ENCODE measurements around the gene ATP6V1B1.
"Not testable (repeated sequence)": the region's sequence is repeated elsewhere in the genome, so short reads cannot be mapped to it uniquely, and the experiment has no call there.

The ATP6V1B1 gene

GRCh38 chr2:71003966-71004755 is 68.5 kb downstream of the ATP6V1B1 start:
- Histone ChIP-seq H3K4me2 (no peak overlapping the region), H3K9ac (no peak overlapping the region), H3K4me1 (peaks cover 31% of the 10 kb centered on the region), H3K27me3 (no peaks in the 10 kb centered on the region), H3K9me3 (no peaks in the 10 kb centered on the region), H3K36me3 (no peaks in the 10 kb centered on the region), H4K20me1 (no peaks in the 10 kb centered on the region), H3K27ac (no peak overlapping the region), H3K4me3 (no peak overlapping the region)
- no peak for TF ChIP-seq Cebpa-rat (IDR thresholded peaks at IDR 0.05)

- no peaks in the 10 kb centered on the region for H3K9me3 ChIP-seq
- no peak overlapping the region for H3K27ac ChIP-seq
- peaks cover 31% of the 10 kb centered on the region for H3K4me1 ChIP-seq
- no peak overlapping the region for H3K4me2 ChIP-seq
- H3K9ac ChIP-seq, result no peak overlapping the region
- H3K36me3 ChIP-seq, result no peaks in the 10 kb centered on the region
- H4K20me1 ChIP-seq, result no peaks in the 10 kb centered on the region
- no peaks in the 10 kb centered on the region for H3K27me3 ChIP-seq
- no peak for TF ChIP-seq Cebpa-rat (IDR thresholded peaks at IDR 0.05)
- H3K4me3 ChIP-seq, result no peak overlapping the region
These were observed 69.2 kb downstream of the ATP6V1B1 start for GRCh38 chr2:71004857-71005256.

- no peaks in the 10 kb centered on the region for H3K9me3 ChIP-seq
- no peak overlapping the region for H3K4me3 ChIP-seq
- H3K9ac ChIP-seq, result no peak overlapping the region
- no peaks in the 10 kb centered on the region for H3K36me3 ChIP-seq
- no peaks in the 10 kb centered on the region for H3K27me3 ChIP-seq
- H4K20me1 ChIP-seq, result no peaks in the 10 kb centered on the region
- no peak for TF ChIP-seq Cebpa-rat (IDR thresholded peaks at IDR 0.05)
- H3K4me1 ChIP-seq, result peaks cover 31% of the 10 kb centered on the region
- no peak overlapping the region for H3K27ac ChIP-seq
- H3K4me2 ChIP-seq, result no peak overlapping the region
These were observed 69.8 kb downstream of the ATP6V1B1 start for GRCh38 chr2:71005271-71006202.

- no peak overlapping the region for H3K9ac ChIP-seq
- peaks cover 23% of the 10 kb centered on the region for H3K4me1 ChIP-seq
- H3K9me3 ChIP-seq, result no peaks in the 10 kb centered on the region
- H3K27ac ChIP-seq, result no peak overlapping the region
- no peak for TF ChIP-seq Cebpa-rat (IDR thresholded peaks at IDR 0.05)
- H4K20me1 ChIP-seq, result no peaks in the 10 kb centered on the region
- no peak overlapping the region for H3K4me2 ChIP-seq
- no peaks in the 10 kb centered on the region for H3K27me3 ChIP-seq
- no peak overlapping the region for H3K4me3 ChIP-seq
- no peaks in the 10 kb centered on the region for H3K36me3 ChIP-seq
These were observed 70.6 kb downstream of the ATP6V1B1 start for GRCh38 chr2:71006323-71006722.

- H3K4me2 ChIP-seq, result no peak overlapping the region
- H4K20me1 ChIP-seq, result no peaks in the 10 kb centered on the region
- no peak overlapping the region for H3K4me3 ChIP-seq
- no peak for TF ChIP-seq Cebpa-rat (IDR thresholded peaks at IDR 0.05)
- H3K36me3 ChIP-seq, result no peaks in the 10 kb centered on the region
- H3K27me3 ChIP-seq, result no peaks in the 10 kb centered on the region
- H3K27ac ChIP-seq, result no peak overlapping the region
- no peaks in the 10 kb centered on the region for H3K9me3 ChIP-seq
- peaks cover 17% of the 10 kb centered on the region for H3K4me1 ChIP-seq
- H3K9ac ChIP-seq, result no peak overlapping the region
These were observed 71.5 kb downstream of the ATP6V1B1 start for GRCh38 chr2:71006955-71007799.

- Histone ChIP-seq H3K27ac (no peak overlapping the region), H3K9me3 (no peaks in the 10 kb centered on the region), H4K20me1 (no peaks in the 10 kb centered on the region), H3K36me3 (no peaks in the 10 kb centered on the region), H3K9ac (no peak overlapping the region), H3K4me1 (peaks cover 17% of the 10 kb centered on the region), H3K27me3 (no peaks in the 10 kb centered on the region), H3K4me2 (peak overlapping the region; percentile 37; the same call in 1 of the 2 replicates), H3K4me3 (no peak overlapping the region)
- TF ChIP-seq Cebpa-rat (IDR thresholded peaks at IDR 0.05), result no peak
These were observed 72.6 kb downstream of the ATP6V1B1 start for GRCh38 chr2:71008342-71008741.

- not testable (repeated sequence) for H3K36me3 ChIP-seq, H3K27ac ChIP-seq, H4K20me1 ChIP-seq, H3K9ac ChIP-seq, H3K4me1 ChIP-seq, H3K27me3 ChIP-seq, H3K4me3 ChIP-seq, H3K9me3 ChIP-seq, H3K4me2 ChIP-seq
These were observed 76.1 kb downstream of the ATP6V1B1 start for GRCh38 chr2:71011786-71012185.
